ENCODE data around the gene MUC20. TPM values are rescaled to one million over a fixed set of nuclear protein-coding genes. Genes with fewer than 3 reads are reported as not detected.

MUC20 gene
- total and polyA plus RNA-seq, 9 of the 15 experiments (the other 6 are each of a cell fraction or from before 2014, with no cell fraction given): 0.03 to 0.23 (median 0.15) TPM; not detected in 3

- TF ChIP-seq MLX (CRISPR knock-in tag; conservative IDR thresholded peaks at IDR 0.05) (no peak), FOXA1 (IDR thresholded peaks at IDR 0.05; ENCODE audit: borderline replicate concordance) (0 out of 2 replicates have a peak, but pooled peaks have one; percentile 46), CGGBP1 (CRISPR knock-in tag; IDR thresholded peaks at IDR 0.05) (peak; percentile 38; the same call in 1 of the 2 replicates), ZNF696 (CRISPR knock-in tag; conservative IDR thresholded peaks at IDR 0.05) (no peak), NR2C2 (CRISPR knock-in tag; IDR thresholded peaks at IDR 0.05) (no peak), NR2C2 (tag; IDR thresholded peaks at IDR 0.05) (peak; percentile 64), PHF8 (IDR thresholded peaks at IDR 0.05; ENCODE audit: borderline replicate concordance, low read length) (no peak), SAP30 (IDR thresholded peaks at IDR 0.05; ENCODE audit: borderline replicate concordance, insufficient read depth, low read depth, low read length, poor library complexity, severe bottlenecking) (peak; percentile 2), SUPT5H (IDR thresholded peaks at IDR 0.05) (peak; percentile 50), ZC3H8 (IDR thresholded peaks at IDR 0.05) (0 out of 2 replicates have a peak, but pooled peaks have one; percentile 19), EHMT2 (IDR thresholded peaks at IDR 0.05) (peak; percentile 97), E2F6 (IDR thresholded peaks at IDR 0.05; ENCODE audit: borderline replicate concordance in 1 of 2, extremely low read depth in 1 of 2, insufficient read depth in 1 of 2, insufficient read length in 1 of 2, low read depth in 1 of 2, low read length in 1 of 2, poor library complexity in 1 of 2, severe bottlenecking in 1 of 2) (no peak), BRD4 (IDR thresholded peaks at IDR 0.05) (0 out of 2 replicates have a peak, but pooled peaks have one; percentile 73), HOMEZ (CRISPR knock-in tag; IDR thresholded peaks at IDR 0.05) (no peak), PRMT5 (CRISPR knock-in tag; IDR thresholded peaks at IDR 0.05) (no peak), HNRNPL (IDR thresholded peaks at IDR 0.05; ENCODE audit: low read depth, low read length) (no peak), OTX1 (CRISPR knock-in tag; IDR thresholded peaks at IDR 0.05) (peak; percentile 88), TCF7L2 (IDR thresholded peaks at IDR 0.05; ENCODE audit: low read depth, low read length) (no peak), MXI1 (IDR thresholded peaks at IDR 0.05; ENCODE audit: low read depth, low read length) (no peak), ARID2 (IDR thresholded peaks at IDR 0.05) (0 out of 2 replicates have a peak, but pooled peaks have one; percentile 49), ZNF395 (CRISPR knock-in tag; IDR thresholded peaks at IDR 0.05) (no peak; the same call in 1 of the 2 replicates), NCOR1 (IDR thresholded peaks at IDR 0.05) (no peak), ATF7 (IDR thresholded peaks at IDR 0.05) (0 out of 2 replicates have a peak, but pooled peaks have one; percentile 43), E2F3 (CRISPR knock-in tag; IDR thresholded peaks at IDR 0.05) (no peak)
Observed at GRCh38 chr3:195697582-195698324, 23.0 kb upstream of the MUC20 start (continued).
